HEK293 (cell line): ENCODE results near the gene HAAO.

Experiments used
- CTCF ChIP-seq: fragments of 450-650 bp; formaldehyde crosslinking; IDR thresholded peaks from 2 replicates; pipeline ENCODE4 v1.5.1; 2016; ENCODE audit warnings: missing biosample characterization, missing genetic modification characterization
- PATZ1 ChIP-seq: fragments of 450-650 bp; formaldehyde crosslinking; IDR thresholded peaks from 2 replicates; pipeline ENCODE4 v1.5.1; 2016; ENCODE audit warnings: missing biosample characterization, missing genetic modification characterization
- PRDM1 ChIP-seq: fragments of 450-650 bp; formaldehyde crosslinking; IDR thresholded peaks from 2 replicates; pipeline ENCODE4; 2016; ENCODE audit warnings: missing biosample characterization, missing genetic modification characterization
- REST ChIP-seq: fragments of 450-650 bp; formaldehyde crosslinking; IDR thresholded peaks from 2 replicates; pipeline ENCODE4 v1.5.1; 2016; ENCODE audit warnings: missing biosample characterization, missing genetic modification characterization
- ZBTB11 ChIP-seq: fragments of 450-650 bp; formaldehyde crosslinking; conservative IDR thresholded peaks from 2 replicates; pipeline ENCODE4 v1.5.1; 2016; ENCODE audit warnings: low read depth, missing biosample characterization, missing genetic modification characterization
- ZFP41 ChIP-seq: fragments of 450-650 bp; formaldehyde crosslinking; IDR thresholded peaks from 2 replicates; pipeline ENCODE4 v1.5.1; 2016; ENCODE audit warnings: missing biosample characterization, missing genetic modification characterization, borderline replicate concordance
- ZNF140 ChIP-seq: fragments of 450-650 bp; formaldehyde crosslinking; IDR thresholded peaks from 2 replicates; pipeline ENCODE4 v1.5.1; 2016; ENCODE audit warnings: missing biosample characterization, missing genetic modification characterization
- ZNF23 ChIP-seq: fragments of 450-650 bp; formaldehyde crosslinking; IDR thresholded peaks from 2 replicates; pipeline ENCODE4 v1.5.1; 2016; ENCODE audit warnings: missing biosample characterization, missing genetic modification characterization, borderline replicate concordance
- ZNF311 ChIP-seq: fragments of 450-650 bp; formaldehyde crosslinking; IDR thresholded peaks from 2 replicates; pipeline ENCODE4 v1.5.1; 2017; ENCODE audit warnings: missing biosample characterization, missing genetic modification characterization, borderline replicate concordance
- ZNF362 ChIP-seq: fragments of 450-650 bp; formaldehyde crosslinking; IDR thresholded peaks from 2 replicates; pipeline ENCODE4 v1.5.1; 2016; ENCODE audit warnings: missing biosample characterization, missing genetic modification characterization
- ZNF426 ChIP-seq: fragments of 450-650 bp; formaldehyde crosslinking; IDR thresholded peaks from 2 replicates; pipeline ENCODE4 v1.5.1; 2017; ENCODE audit warnings: missing biosample characterization, missing genetic modification characterization, mild to moderate bottlenecking, inconsistent platforms, moderate library complexity
- ZNF510 ChIP-seq: fragments of 450-650 bp; formaldehyde crosslinking; IDR thresholded peaks from 2 replicates; pipeline ENCODE4 v1.5.1; 2018; ENCODE audit warnings: mild to moderate bottlenecking, missing genetic modification characterization, missing biosample characterization; ENCODE audit not compliant: insufficient replicate concordance
- ZNF555 ChIP-seq: fragments of 450-650 bp; formaldehyde crosslinking; conservative IDR thresholded peaks from 2 replicates; pipeline ENCODE4 v1.5.1; 2017; ENCODE audit warnings: missing biosample characterization, mild to moderate bottlenecking, missing genetic modification characterization, inconsistent platforms
- ZNF670 ChIP-seq: fragments of 450-650 bp; formaldehyde crosslinking; IDR thresholded peaks from 2 replicates; pipeline ENCODE4 v1.5.1; 2016; ENCODE audit warnings: missing biosample characterization, missing genetic modification characterization, low read depth

- TF ChIP-seq CTCF (no peak), REST (tag by site-specific recombination) (no peak), ZNF23 (tag by site-specific recombination) (no peak), ZFP41 (tag by site-specific recombination) (no peak), PRDM1 (tag by site-specific recombination) (no peak), ZNF140 (tag by site-specific recombination) (no peak), ZNF670 (tag by site-specific recombination) (no peak), ZNF555 (tag by site-specific recombination) (no peak), ZNF426 (tag by site-specific recombination) (no peak), ZNF311 (tag by site-specific recombination) (no peak), ZBTB11 (no peak), ZNF510 (tag by site-specific recombination) (no peak), PATZ1 (tag by site-specific recombination) (no peak), ZNF362 (tag by site-specific recombination) (no peak)
Observed at GRCh38 chr2:42747422-42747821, 45.0 kb downstream of the HAAO start.
